ENCODE results near the gene ASB1.

ASB1 gene

GRCh38 chr2:238489896-238490295 lies 63.2 kb downstream of the ASB1 start:
- no peak overlapping the region for H3K27ac ChIP-seq
- TF ChIP-seq ZFX (IDR thresholded peaks at IDR 0.05) (no peak), CTCF (conservative IDR thresholded peaks at IDR 0.05) (no peak)

GRCh38 chr2:238492840-238493239 lies 66.1 kb downstream of the ASB1 start:
- TF ChIP-seq CTCF (conservative IDR thresholded peaks at IDR 0.05) (no peak), ZFX (IDR thresholded peaks at IDR 0.05) (no peak)
- no peak overlapping the region for H3K27ac ChIP-seq

GRCh38 chr2:238493411-238493810 lies 66.7 kb downstream of the ASB1 start:
- TF ChIP-seq CTCF (conservative IDR thresholded peaks at IDR 0.05): no peak
- no peak for TF ChIP-seq ZFX (IDR thresholded peaks at IDR 0.05)
- no peak overlapping the region for H3K27ac ChIP-seq

- H3K27ac ChIP-seq: no peak overlapping the region
- no peak for TF ChIP-seq ZFX (IDR thresholded peaks at IDR 0.05)
- no peak for TF ChIP-seq CTCF (conservative IDR thresholded peaks at IDR 0.05)
These were observed 67.3 kb downstream of the ASB1 start for GRCh38 chr2:238493880-238494572.

- TF ChIP-seq CTCF (conservative IDR thresholded peaks at IDR 0.05) (no peak), ZFX (IDR thresholded peaks at IDR 0.05) (no peak)
These were observed 67.8 kb downstream of the ASB1 start for GRCh38 chr2:238494573-238494961.

GRCh38 chr2:238495422-238495821 lies 68.7 kb downstream of the ASB1 start:
- no peak overlapping the region for H3K27ac ChIP-seq
- TF ChIP-seq CTCF (conservative IDR thresholded peaks at IDR 0.05) (no peak), ZFX (IDR thresholded peaks at IDR 0.05) (no peak)

More at GRCh38 chr2:238494573-238494961, 67.8 kb downstream of the ASB1 start:
- no peak overlapping the region for H3K27ac ChIP-seq

- no peak overlapping the region for H3K27ac ChIP-seq
- no peak for TF ChIP-seq ZFX (IDR thresholded peaks at IDR 0.05)
- TF ChIP-seq CTCF (conservative IDR thresholded peaks at IDR 0.05): no peak
These were observed 70.3 kb downstream of the ASB1 start for GRCh38 chr2:238496756-238497609.

Data from C4-2B (cell line).